Thyroid gland (tissue), 4 donors: ENCODE data around the gene DVL2.

Experiments
- POLR2A ChIP-seq, 2 donors: fragments of 450-650 bp; IDR thresholded peaks; one replicate each; pipeline ENCODE4 v1.6.1; 2017; ENCODE audit warnings: antibody characterized with exemption in 2 of 2, mild to moderate bottlenecking in 2 of 2, moderate library complexity in 1 of 2
- TF ChIP-seq, protein P1 (sequence below), 6 experiments: fragments of 200-600 bp in 3 of 6; fragments of 450-650 bp in 3 of 6; sonication (generic) in 3 of 6; IDR thresholded peaks; one replicate each; pipeline ENCODE4 v1.5.1; 2016 to 2019; ENCODE audit warnings: antibody characterized with exemption in 6 of 6, mild to moderate bottlenecking in 2 of 6, inconsistent platforms in 1 of 6, moderate library complexity in 1 of 6

DNA sequence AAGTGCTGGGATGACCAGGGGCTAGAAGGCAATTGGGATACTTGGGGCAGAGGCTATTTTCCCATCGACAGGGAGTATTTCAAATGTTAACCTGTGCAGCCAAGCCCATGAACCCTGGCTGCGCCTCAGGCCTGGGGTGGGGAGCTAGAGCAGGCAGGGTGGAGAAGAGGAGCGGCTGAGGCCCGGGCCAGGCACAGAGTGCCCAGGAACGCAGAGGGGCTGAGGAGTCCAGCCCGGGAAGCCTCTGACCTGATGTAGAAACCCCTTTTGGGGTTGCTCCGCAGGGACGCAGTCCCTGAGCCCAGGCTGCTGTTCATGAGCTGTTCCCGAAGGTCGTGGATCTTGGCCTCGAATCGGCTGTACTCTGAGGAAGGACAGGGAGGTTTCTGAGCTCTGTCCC is 38.3 kb downstream of the DVL2 start:
- TF ChIP-seq, protein P1, sequence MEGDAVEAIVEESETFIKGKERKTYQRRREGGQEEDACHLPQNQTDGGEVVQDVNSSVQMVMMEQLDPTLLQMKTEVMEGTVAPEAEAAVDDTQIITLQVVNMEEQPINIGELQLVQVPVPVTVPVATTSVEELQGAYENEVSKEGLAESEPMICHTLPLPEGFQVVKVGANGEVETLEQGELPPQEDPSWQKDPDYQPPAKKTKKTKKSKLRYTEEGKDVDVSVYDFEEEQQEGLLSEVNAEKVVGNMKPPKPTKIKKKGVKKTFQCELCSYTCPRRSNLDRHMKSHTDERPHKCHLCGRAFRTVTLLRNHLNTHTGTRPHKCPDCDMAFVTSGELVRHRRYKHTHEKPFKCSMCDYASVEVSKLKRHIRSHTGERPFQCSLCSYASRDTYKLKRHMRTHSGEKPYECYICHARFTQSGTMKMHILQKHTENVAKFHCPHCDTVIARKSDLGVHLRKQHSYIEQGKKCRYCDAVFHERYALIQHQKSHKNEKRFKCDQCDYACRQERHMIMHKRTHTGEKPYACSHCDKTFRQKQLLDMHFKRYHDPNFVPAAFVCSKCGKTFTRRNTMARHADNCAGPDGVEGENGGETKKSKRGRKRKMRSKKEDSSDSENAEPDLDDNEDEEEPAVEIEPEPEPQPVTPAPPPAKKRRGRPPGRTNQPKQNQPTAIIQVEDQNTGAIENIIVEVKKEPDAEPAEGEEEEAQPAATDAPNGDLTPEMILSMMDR (IDR thresholded peaks at IDR 0.05), result no peak
- no peak for TF ChIP-seq POLR2A (IDR thresholded peaks at IDR 0.05)
